ENCODE results near the gene GBP7.

GRCh38 chr1:89199525-89200031 lies 23.8 kb upstream of the GBP7 start:
- no peak for TF ChIP-seq CTCF (conservative IDR thresholded peaks at IDR 0.05; ENCODE audit: low read length)
- TF ChIP-seq EZH2phosphoT487 (IDR thresholded peaks at IDR 0.05; ENCODE audit: borderline replicate concordance, low read depth, low read length): no peak

Data from OCI-LY7 (cell line).